OCI-LY1 (cell line): ENCODE measurements around the gene SERGEF.

Experiments
- H2AFZ ChIP-seq: fragments of 200-600 bp; sonication (generic), shearing (Covaris generic); 2 replicates; pipeline ENCODE4 v1.6.0; 2014; ENCODE audit warnings: antibody characterized with exemption, mild to moderate bottlenecking, low read length
- H3F3A ChIP-seq: fragments of 200-600 bp; sonication (generic), shearing (Covaris generic); 2 replicates; pipeline ENCODE4 v1.6.0; 2014; ENCODE audit warnings: mild to moderate bottlenecking, antibody characterized with exemption, low read length, moderate library complexity; ENCODE audit not compliant: insufficient read depth
- H3K27ac ChIP-seq: fragments of 200-600 bp; sonication (generic); 2 replicates; pipeline ENCODE4 v1.5.1; 2014; ENCODE audit warnings: low read length, mixed run types, mild to moderate bottlenecking, low read depth; ENCODE audit not compliant: poor library complexity, severe bottlenecking
- H3K27me3 ChIP-seq: fragments of 200-600 bp; sonication (generic); 2 replicates; pipeline ENCODE4 v1.6.0; 2014; ENCODE audit warnings: antibody characterized with exemption, mild to moderate bottlenecking, low read length, moderate library complexity; ENCODE audit not compliant: insufficient read depth
- H3K36me3 ChIP-seq: fragments of 200-600 bp; sonication (generic); 2 replicates; pipeline ENCODE4 v1.6.1; 2014; ENCODE audit warnings: mild to moderate bottlenecking, antibody characterized with exemption, low read length, moderate library complexity, mixed read lengths; ENCODE audit not compliant: insufficient read depth
- H3K4me1 ChIP-seq: fragments of 200-600 bp; sonication (generic); 2 replicates; pipeline ENCODE4 v1.5.1; 2014; ENCODE audit warnings: mild to moderate bottlenecking, low read length, moderate library complexity; ENCODE audit not compliant: insufficient read depth, severe bottlenecking
- H3K4me2 ChIP-seq: fragments of 200-600 bp; sonication (generic), shearing (Covaris generic); 2 replicates; pipeline ENCODE4 v1.6.1; 2014; ENCODE audit warnings: low read length
- H3K4me3 ChIP-seq: fragments of 200-600 bp; sonication (generic); 2 replicates; pipeline ENCODE4 v1.5.1; 2014; ENCODE audit warnings: low read length, low read depth, mild to moderate bottlenecking, mixed read lengths; ENCODE audit not compliant: poor library complexity, severe bottlenecking
- H3K79me2 ChIP-seq: fragments of 200-600 bp; shearing (Covaris generic); 2 replicates; pipeline ENCODE4 v1.6.1; 2016; ENCODE audit warnings: mixed run types, low read length, mixed read lengths; ENCODE audit not compliant: insufficient read depth
- H3K9ac ChIP-seq: fragments of 200-600 bp; sonication (generic), shearing (Covaris generic); 2 replicates; pipeline ENCODE4 v1.6.1; 2014; ENCODE audit warnings: mild to moderate bottlenecking, low read length, mixed read lengths
- H3K9me2 ChIP-seq: fragments of 200-600 bp; sonication (generic), shearing (Covaris generic); 2 replicates; pipeline ENCODE4 v1.6.1; 2014; ENCODE audit warnings: low read depth, mild to moderate bottlenecking, low read length, mixed read lengths
- H3K9me3 ChIP-seq: fragments of 200-600 bp; shearing (Covaris generic); 2 replicates; pipeline ENCODE4 v1.6.1; 2014; ENCODE audit warnings: low read length, mixed read lengths
- H4K20me1 ChIP-seq: fragments of 200-600 bp; sonication (generic), shearing (Covaris generic); 2 replicates; pipeline ENCODE4 v1.6.0; 2016; ENCODE audit warnings: mild to moderate bottlenecking, low read length; ENCODE audit not compliant: insufficient read depth
- EZH2 ChIP-seq: fragments of 200-600 bp; sonication (generic), shearing (Covaris generic); IDR thresholded peaks from 2 replicates; pipeline ENCODE4 v1.8.0; 2017; ENCODE audit warnings: borderline replicate concordance, mixed run types, mild to moderate bottlenecking, antibody characterized with exemption, low read length, moderate library complexity, mixed read lengths
- TF ChIP-seq, protein P1 (sequence below): fragments of 200-600 bp; sonication (generic), shearing (Covaris generic); IDR thresholded peaks from 2 replicates; pipeline ENCODE4 v1.5.1; 2017; ENCODE audit warnings: mild to moderate bottlenecking, antibody characterized with exemption, low read length, moderate library complexity, mixed read lengths

Gene SERGEF

GRCh38 chr11:17812865-17813187 lies 200.0 kb downstream of the SERGEF start:
- Histone ChIP-seq H3K4me2 (no peak overlapping the region), H3K27ac (no peak overlapping the region), H3K36me3 (no peaks in the 10 kb centered on the region; the same call in 1 of the 2 replicates), H4K20me1 (no peaks in the 10 kb centered on the region), H3K4me3 (no peak overlapping the region), H3K9me3 (no peaks in the 10 kb centered on the region), H3K4me1 (no peaks in the 10 kb centered on the region), H2AFZ (no peak overlapping the region), H3K9me2 (no peaks in the 10 kb centered on the region), H3F3A (no peaks in the 10 kb centered on the region), H3K27me3 (no peaks in the 10 kb centered on the region), H3K9ac (no peak overlapping the region), H3K79me2 (no peaks in the 10 kb centered on the region)
- no peak for TF ChIP-seq EZH2
- TF ChIP-seq, protein P1, sequence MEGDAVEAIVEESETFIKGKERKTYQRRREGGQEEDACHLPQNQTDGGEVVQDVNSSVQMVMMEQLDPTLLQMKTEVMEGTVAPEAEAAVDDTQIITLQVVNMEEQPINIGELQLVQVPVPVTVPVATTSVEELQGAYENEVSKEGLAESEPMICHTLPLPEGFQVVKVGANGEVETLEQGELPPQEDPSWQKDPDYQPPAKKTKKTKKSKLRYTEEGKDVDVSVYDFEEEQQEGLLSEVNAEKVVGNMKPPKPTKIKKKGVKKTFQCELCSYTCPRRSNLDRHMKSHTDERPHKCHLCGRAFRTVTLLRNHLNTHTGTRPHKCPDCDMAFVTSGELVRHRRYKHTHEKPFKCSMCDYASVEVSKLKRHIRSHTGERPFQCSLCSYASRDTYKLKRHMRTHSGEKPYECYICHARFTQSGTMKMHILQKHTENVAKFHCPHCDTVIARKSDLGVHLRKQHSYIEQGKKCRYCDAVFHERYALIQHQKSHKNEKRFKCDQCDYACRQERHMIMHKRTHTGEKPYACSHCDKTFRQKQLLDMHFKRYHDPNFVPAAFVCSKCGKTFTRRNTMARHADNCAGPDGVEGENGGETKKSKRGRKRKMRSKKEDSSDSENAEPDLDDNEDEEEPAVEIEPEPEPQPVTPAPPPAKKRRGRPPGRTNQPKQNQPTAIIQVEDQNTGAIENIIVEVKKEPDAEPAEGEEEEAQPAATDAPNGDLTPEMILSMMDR = no peak

DNA sequence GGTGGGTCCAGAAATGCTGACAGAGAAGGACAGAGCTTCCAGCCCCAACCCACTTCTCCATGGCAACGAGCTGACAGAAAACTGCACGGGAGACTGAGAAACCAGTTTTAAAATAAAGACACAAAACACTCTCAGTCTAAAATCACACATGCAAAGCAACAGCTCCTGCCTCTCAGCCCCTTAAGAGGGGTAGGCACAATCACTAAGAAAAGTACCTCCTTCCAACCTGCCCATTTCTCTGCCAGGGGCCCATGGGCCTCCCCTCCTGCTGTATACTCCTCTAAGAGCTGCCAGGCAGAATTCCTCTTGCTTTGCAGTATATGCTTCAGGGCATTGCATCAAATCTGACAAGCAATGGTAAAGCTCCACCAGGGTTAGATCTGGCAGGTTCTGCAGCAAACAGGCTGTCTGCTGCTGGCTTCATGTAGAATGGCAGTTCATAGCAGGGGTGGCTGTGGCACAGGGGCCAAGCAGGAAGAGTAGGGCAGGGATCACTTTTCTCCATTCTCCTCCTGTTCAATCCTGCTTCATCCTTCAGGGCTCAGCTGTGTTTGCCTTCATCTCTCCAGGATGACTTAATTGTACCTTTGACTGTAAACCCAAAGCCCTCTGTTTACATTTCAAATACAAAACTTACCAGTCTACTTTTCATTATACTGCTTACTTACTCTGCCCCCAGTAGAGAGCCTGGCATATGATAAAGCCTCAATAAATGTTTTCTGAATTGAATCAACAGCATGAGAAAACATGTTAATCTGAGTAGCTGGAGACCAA lies 200.6 kb downstream of the SERGEF start:
- no peaks in the 10 kb centered on the region for H3K9me2 ChIP-seq
- H3K4me3 ChIP-seq = no peak overlapping the region
- H3K9me3 ChIP-seq = no peaks in the 10 kb centered on the region
- H3K4me2 ChIP-seq = no peak overlapping the region
- no peaks in the 10 kb centered on the region for H3K27me3 ChIP-seq
- no peak overlapping the region for H3K27ac ChIP-seq
- H3K79me2 ChIP-seq = no peaks in the 10 kb centered on the region
- H2AFZ ChIP-seq = no peak overlapping the region
- no peaks in the 10 kb centered on the region; the same call in 1 of the 2 replicates for H3K36me3 ChIP-seq
- no peaks in the 10 kb centered on the region for H4K20me1 ChIP-seq
- no peaks in the 10 kb centered on the region for H3F3A ChIP-seq
- TF ChIP-seq, protein P1 = no peak
- no peak for TF ChIP-seq EZH2
- H3K9ac ChIP-seq = no peak overlapping the region
- H3K4me1 ChIP-seq = no peaks in the 10 kb centered on the region

GRCh38 chr11:17811352-17811751 lies 201.5 kb downstream of the SERGEF start:
- TF ChIP-seq, protein P1 = no peak
- TF ChIP-seq EZH2 = no peak
- Histone ChIP-seq H2AFZ (no peak overlapping the region), H3K36me3 (no peaks in the 10 kb centered on the region; the same call in 1 of the 2 replicates), H3K4me1 (no peaks in the 10 kb centered on the region), H3K9me3 (no peaks in the 10 kb centered on the region), H3K9me2 (no peaks in the 10 kb centered on the region), H3F3A (no peaks in the 10 kb centered on the region), H3K4me3 (no peak overlapping the region), H3K79me2 (no peaks in the 10 kb centered on the region), H3K9ac (no peak overlapping the region), H3K27me3 (no peaks in the 10 kb centered on the region), H3K4me2 (no peak overlapping the region), H3K27ac (no peak overlapping the region), H4K20me1 (no peaks in the 10 kb centered on the region)
